ENCODE results near the gene SEC14L2.
A peak's percentile ranks its signal among the peaks of the same experiment; 100 is the strongest.
"Not testable (repeated sequence)": the region's sequence is repeated elsewhere in the genome, so short reads cannot be mapped to it uniquely, and the experiment has no call there.

SEC14L2 gene

DNA sequence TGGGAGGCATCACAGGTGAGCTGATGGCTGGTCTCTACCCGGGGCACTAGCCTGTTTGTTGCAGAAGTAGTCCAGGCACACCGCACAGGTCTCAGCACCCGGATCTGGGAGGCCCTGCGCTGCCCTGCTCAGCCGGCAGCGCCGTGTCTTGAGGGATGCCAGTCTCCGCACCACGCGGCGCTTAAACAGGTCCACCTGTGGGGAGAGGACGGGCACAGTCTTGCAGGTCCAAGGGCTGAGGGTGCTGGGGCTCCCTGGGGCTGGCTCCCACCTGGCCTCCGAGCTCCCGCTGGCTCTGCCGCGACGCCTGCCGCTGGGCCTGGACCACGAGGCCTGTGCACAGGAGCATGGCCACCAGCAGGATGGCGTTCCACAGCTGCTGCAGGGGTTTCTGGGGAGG is 16.8 kb upstream of the SEC14L2 start:
- DNase-seq, result no peak

DNA sequence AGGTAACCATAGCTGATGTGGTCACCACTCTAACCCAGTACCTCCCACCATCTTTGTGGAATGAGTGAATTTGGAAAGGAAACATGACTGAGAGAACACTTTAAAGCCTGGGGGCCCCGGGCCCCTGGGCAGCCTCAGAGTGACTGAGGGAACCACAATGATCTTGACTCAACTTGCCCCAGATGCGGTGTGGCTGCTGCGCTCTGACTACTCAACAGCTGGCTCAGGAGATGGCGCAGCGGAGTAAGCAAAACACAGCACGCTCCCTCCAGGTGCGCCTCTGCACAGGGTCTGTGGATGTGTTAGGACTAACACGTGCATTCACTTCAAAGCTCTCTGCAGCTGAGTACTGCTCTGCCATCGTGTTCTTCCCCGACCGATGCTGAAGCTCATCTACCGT is 15.6 kb upstream of the SEC14L2 start:
- DNase-seq, result no peak

DNA sequence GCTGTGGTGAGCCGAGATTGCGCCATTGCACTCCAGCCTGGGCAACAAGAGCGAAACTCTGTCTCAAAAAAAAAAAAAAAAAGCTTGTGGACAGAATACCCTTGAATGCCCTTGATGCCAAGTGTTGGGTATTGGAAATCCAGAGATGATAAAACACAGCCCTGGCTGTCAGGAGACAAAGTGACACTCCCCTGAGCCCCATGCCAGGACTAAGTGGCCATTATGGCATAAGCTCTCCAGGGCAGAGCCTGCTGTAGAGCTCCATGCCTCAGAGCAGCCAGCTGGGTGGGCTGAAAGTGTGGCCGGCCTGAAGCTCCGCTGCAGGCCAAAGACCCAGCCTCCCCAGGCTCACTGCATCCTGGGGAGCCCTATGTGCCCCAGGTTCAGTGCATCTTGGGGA is 14.5 kb upstream of the SEC14L2 start:
- DNase-seq, result no peak

DNA sequence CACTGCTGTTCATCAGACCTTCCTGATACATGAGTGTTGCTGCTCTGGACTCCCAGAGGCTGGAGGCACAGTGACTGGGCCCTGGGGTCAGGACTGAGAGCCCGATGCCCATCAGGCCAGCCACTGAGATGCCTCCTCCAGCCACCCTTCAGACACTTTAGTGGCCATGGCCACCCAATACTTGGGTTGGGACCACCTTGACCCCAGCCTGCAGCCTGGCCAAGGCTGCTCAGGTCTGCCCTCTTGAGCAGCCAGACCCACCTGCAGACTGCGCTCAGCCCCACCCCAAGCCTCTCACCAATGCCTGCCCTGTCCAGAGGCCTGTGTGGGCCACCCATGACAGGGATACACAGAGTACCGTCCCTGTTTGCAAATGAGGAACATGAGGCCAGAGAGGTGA is 13.8 kb upstream of the SEC14L2 start:
- DNase-seq, result no peak

DNA sequence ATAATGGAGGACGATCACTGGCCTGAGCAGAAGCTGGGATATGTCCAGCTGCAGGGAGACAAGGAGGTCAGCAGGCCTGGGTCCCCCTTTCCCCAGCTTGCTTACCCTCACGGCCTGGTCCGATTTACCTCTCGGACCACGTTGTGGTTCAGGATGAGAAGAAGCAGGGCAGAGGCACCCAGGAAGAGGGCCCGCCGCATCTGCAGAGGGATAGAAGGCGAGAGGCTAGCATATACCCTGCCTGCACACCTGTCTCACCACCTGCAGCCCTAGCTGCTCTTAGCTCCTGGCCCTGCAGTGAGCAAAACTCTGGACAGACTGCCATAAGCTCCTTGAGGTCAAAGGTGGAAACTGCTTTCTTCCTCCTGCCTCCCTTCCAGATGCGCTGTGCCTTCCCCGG is 10.9 kb upstream of the SEC14L2 start:
- no peak for DNase-seq

DNA sequence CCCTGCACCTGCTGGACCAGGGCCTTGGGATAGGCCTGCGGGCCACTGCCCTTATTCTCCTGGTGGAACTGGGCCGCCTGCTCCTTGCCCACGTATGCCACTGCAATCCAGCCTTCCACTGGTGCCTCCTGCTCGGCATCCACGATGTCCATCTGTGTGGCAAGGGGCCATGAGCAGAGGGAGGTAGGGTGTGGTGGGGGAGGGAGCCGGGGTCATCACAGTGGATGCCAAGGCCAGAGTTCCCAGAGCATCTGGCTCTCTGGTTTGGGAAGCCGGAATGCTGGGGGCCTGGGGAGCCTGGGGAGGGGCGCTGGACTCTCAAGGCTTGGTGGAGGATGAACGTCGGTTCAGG is 10.2 kb upstream of the SEC14L2 start:
- DNase-seq, result no peak

DNA sequence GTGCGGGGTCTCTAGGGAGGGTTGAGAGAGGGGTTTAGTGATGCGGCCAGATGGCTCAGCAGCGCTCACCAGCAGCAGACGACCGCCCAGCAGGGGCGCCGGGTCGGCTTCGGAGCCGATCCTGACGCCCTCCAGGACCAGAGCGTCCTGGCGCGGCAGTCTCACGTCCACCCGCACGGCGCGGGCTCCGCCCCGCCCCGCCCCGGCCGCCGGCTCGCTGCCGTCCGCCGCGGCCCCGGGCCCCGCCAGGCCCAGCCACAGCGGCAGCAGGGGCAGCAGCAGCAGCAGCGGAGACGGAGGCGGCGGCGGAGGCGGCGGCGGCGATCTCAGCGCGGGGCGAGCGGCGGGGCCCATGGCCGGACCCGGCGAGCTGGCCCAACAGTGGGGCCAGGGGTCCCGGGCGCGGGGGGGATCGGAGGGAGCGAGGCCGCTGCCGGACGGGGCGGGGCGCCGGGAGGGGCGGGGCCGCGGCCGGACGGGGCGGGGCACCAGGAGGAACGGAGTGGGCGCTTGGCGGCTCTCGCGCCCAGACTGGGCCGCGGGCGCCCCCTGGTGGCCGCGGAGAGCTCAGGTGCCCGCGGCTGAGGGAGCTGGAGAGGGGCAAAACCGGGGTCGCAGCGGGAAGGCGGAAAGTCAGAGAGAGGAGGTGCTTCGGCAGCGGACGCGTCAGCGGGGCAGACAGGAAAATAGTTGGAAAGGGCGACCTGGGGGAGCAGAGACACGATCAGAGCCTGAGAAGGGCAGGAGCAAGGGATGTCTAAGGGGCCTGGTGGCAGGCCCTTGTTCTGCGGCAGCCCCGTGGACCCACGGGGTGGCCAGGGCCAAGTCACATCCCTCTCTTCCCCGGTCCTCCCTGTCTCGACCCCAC is 9.6 kb upstream of the SEC14L2 start, which contains the start of gene RNF215:
Gene RNF215 (minus strand): TSS at position 452 of the 868 bp plus-strand sequence. CDS start 98 bp downstream, at position 354.
- peak; percentile 92 for DNase-seq

DNA sequence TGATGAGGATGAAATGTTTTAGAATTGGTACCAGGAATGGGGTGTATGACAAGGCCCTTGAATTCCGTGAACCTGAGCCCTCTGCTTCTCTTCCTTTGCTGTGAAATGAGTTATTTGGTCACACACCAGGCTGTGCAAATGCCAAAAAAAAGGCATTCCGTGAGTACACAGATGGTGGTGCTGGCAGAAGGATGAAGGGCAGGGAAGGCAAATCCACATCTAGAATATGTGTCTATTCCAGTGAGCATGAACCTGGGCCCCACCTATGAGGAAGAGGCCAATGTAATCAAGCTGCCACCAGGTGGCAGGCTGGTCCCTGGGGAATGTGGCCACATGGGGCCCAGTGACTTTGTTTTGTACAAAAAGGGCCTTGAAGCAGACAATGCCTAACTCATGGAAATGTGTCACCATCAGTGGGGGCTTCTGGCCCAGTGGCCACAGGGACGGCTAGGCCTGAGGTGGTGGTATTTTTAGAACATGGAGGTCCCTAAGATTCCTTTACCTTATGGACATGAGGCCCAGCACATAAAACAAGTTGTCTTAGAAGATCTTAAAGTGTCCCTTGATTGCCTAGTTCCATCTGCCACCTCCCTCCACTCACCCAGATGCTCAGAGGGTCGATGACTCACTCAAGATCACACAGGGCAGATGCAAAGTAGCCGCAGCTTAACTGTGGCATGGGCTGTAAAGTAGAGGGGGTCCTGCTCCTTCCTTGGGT is 5.7 kb upstream of the SEC14L2 start:
- peak; percentile 48 for DNase-seq

DNA sequence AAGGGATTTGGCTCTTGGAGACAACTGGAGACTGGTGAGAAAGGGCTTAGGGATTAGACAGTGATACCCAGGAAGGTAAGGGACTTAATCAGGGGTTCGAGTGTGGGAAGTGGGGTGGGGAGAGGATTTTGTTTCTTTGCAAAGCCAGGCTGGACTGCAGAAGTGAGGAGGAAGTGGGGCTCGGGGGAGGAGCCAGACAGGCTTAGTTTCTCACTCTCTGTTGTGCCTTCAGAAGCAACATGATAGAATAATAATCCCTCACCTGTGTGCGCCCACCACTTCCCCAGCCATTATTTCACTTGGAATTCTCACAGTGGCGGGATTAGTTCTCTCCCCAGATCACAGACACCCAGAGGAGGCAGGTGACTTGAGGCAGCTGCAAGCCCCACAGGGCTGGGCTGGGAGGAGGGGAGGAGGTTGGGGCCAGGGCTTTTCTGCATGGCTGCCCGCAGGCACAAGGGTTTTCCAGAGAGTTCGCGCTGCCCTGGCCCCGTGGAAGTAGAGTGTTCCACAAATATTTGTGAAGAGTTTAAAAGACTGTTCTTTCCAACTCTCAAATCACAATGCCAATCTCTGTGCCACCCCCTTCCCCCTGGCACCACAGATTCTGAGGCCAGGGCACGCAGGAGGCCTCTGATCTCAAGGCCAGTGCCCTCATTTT is 4.0 kb upstream of the SEC14L2 start:
- peak; percentile 44 for DNase-seq

DNA sequence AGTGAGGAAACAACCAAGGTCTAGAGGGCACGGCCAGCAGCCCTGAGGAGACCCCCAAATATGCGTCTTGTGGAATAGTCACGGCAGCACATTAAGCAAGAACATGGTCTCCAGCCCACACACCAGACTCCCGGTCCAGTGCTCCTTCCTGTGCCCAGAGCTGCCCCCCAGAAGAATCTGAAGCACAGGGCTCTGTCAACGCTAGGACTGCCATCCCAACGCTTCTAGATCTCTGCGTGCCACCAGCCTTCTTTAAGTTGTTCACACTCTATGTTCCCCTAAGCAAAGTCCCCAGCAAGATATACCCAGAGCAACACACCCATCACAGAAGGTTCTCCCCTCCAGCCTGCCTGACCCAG is 3.5 kb upstream of the SEC14L2 start:
- DNase-seq, result no peak

DNA sequence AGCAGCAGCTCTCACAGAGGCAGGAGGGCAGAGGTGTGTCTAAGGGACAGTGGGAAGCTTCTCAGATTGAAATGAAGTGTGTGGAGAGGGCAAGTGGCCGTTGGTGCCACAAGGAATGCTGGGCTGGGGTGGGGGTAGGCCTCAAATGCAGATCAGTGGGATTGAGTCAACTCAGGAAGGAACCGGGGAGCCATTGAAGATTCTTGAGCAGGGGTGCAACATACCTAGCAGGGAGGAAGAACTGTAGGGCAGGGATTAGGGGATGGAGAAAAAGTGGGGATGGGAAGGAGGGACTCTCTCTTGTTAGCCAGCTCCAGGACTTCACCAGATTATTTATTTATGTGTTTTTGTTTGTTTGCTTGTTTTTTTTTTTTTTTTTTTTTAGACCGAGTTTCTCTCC is 2.9 kb upstream of the SEC14L2 start:
- DNase-seq, result no peak

DNA sequence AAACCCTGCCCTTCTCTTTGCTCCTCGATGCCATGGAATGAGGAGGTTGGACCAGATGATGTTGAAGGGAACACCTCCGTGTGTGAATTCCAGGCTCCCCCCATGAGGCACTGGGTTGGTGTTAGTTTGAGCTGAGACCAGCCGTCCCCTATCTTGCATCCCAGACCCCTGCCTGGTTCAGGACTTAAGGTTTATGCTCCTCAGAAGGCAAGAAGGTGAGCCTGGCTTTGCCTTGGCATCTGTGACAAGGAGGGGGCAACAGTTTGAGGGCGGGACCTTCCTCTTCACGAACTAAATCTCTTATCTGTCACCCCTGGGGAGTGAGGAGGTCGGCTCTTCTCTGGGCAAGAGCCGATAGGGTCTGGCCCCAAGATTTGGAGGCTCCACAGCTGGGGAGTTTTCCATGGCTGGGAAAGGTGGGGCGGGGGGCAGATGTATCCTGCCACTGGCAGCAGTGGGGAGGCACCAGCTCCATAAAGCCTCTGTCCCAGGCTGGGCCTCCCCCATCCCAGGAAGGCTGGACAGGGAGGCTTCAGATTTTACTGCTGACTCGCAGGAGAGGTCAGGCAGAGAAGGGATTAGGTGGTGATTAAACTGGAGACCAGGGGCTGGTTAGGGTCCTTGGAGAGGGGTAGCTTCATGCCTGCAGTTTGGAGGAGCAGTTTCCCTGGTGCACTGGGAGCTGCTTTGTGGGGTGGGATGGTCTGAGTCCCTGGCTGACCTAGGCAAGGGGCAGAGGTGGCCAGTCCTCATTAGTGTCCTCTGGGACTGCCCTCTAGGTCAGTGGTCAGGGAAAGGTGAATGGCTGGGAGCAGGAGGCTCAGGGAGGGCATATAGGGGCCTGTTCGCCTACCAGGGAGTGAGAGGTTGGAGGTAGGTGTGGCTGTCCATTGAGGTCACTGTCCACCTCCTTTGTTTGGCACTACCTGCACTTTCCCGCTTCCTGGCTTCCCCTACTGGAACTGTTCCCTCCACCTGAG is 1.1 kb downstream of the SEC14L2 start:
- peak; percentile 55 for DNase-seq

DNA sequence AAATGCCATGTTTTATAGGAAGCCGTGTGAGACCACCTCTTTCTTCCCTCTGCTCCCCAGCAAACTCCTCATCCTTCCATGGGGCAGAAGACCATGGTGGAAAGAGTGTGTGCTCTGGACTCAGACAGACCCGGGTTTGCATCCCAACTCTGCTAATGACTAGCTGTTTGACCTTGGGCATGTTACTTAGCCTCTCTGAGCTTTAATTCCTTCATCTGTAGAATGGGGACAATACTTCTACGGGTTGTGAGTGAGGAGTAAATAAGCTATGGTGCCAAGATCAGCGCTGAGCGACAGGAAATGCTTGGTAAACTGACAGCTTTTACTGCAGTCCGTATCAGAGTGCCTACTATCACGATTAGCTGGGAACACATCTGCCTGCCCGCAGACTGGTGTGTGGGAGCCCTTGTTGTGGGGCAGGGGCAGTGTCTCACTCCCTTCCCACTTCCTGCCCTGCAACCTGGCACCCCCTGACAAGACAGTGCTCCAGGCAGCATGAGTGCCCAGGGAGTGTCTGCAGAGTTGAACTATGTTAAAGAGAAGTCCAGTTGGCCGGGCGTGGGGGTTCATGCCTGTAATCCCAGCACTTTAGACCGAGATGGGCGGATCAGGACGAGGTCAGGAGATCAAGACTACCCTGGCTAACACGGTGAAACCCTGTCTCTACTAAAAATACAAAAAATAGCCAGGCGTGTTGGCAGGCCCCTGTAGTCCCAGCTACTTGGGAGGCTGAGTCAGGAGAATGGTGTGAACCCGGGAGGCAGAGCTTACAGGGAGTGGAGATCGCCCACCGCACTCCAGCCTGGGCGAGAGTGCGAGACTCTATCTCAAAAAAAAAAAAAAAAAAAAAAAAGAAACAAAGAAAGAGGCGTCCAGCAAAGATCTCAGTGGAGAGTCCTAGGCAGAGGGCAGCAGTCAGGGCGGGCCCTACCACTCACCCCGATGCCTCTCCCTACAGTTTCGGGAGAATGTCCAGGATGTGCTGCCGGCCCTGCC is 2.2 kb downstream of the SEC14L2 start:
- DNase-seq, result no peak

DNA sequence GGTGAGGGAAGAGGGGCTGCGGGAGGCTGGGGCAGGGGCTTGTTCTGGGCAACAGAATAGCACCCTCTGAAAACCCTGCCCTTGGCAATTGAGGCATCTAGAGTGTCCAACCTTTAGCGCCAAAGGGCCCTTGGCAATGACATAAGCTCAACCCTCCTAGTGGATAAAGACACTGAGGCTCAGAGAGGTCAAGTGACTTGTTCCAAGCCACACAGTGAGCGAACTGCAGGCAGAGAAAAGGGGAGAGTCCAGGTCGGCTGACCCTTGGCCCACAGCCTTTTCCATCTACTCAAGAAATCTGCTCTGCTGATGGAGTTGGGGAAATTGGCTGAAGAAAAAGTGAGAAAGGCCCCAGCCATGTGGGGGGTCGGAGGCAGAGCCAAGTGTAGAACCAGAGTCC is 2.9 kb downstream of the SEC14L2 start:
- no peak for DNase-seq

DNA sequence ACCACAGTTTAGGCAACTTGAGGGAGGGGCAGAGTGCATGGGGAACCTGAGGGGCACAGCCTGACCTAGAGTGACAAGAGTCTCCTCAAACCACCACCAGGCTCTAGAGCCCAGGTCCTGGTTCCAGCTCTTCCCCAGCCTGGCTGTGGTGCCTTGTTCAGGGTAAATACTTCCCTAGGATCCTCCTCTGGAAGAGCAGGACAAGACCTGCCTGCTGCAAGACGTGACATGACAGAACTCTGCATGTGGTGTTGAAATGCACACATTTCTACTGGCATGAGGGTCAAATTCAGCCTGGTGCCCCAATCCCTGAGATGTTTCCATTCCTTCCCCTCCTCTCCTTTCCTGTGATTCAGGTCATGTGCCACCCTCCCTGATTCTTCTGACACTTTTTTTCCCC is 3.3 kb downstream of the SEC14L2 start:
- DNase-seq, result no peak

DNA sequence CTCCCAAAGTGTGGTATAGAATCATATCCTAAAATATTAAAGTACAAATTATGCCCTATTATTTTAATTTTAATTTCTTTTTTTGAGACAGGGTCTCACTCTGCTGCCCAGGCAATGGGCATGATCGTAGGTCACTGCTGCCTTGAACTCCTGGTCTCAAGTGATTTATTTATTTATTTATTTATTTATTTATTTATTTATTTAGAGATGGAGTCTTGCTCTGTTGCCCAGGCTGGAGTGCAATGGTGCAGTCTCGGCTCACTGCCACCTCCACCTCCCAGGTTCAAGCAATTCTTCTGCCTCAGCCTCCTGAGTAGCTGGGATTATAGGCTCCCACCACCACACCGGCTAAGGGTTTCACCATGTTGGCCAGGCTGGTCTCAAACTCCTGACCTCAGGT is 4.2 kb downstream of the SEC14L2 start:
- DNase-seq, result not testable (repeated sequence)

DNA sequence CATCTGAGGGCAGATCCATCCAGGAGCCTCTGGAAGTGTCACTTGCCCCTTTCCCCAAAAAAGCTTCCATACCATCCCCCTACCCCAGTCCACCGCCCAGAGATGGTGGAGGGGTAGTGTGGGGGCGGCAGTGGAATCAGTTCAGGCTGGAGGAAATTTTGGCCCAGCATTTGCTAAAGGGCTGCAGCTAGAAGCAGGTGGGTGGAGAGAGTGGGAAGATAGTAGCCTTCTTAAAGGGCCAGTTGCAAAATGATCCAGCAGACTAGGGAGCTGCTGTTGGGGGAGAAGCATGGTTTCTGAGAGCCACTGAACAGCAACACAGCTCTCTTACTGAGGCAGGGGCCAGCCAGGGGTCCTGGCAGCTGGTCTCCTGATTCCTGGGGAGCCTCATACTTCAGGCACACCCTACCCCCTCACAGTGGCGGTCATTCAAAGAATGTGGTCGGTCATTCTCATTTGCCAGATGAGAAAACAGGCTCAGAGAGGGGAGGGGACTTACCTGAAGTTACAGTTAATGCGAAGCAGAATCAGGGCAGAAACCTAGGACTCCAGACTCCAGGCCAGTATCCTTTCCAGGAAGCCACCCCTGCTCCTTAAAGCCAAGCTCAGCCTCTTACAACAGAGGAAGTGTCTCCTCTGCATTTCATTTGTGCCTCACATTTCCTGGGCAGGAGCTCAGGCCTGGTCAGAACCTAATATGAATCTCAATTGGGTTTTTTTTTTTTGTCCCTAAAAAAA is 5.4 kb downstream of the SEC14L2 start:
- no peak for DNase-seq

DNA sequence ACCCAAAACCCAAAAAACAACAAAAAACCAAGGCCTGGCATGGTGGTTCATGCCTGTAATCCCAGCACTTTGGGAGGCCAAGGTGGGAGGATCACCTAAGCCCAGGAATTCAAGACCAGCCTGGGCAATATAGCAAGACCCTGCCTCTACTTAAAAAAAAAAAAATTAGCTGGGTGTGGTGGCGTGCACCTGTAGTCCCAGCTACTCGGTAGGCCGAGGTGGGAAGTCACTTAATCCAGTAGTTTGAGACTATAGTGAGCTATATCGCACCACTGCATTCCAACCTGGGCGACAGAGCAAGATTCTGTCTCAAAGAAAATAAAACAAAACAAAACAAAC is 5.9 kb downstream of the SEC14L2 start:
- DNase-seq, result not testable (repeated sequence)

DNA sequence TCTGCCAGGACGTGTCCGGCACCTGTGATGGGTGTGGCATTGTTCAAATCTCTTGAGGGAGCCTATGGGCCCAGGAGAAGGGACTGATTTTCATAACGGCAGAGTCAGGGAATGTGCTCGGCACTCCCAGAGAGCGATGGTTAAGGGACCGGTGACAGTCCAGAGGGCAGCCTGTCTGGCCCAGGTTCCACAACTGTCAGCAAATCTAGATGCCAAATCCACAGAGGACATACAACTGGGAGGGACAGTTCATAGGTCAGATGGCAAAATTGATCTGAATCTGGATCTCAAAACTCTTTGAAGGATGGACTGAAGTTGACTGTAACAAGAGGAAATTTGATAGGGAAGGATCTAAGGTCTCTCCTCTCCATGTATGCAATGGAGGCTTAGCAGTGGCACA is 7.5 kb downstream of the SEC14L2 start:
- no peak for DNase-seq

DNA sequence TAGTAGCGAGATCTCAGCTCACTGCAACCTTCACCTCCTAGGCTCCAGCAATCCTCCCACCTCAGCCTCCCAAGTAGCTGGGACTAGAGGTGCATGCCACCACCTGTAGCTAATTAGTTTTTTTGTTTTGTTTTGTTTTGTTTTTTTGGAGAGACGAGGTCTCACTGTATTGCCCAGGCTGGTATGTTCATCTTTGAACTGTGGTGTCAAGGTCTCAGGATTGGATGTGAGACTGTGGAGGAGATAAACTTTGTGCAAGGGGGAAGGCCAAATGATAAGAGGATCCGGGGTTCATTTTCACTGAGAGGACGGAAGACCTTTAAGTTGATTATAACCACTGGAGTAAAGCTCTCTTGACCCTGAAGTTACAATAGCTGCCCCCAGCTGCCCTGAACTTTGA is 8.9 kb downstream of the SEC14L2 start:
- no peak for DNase-seq

DNA sequence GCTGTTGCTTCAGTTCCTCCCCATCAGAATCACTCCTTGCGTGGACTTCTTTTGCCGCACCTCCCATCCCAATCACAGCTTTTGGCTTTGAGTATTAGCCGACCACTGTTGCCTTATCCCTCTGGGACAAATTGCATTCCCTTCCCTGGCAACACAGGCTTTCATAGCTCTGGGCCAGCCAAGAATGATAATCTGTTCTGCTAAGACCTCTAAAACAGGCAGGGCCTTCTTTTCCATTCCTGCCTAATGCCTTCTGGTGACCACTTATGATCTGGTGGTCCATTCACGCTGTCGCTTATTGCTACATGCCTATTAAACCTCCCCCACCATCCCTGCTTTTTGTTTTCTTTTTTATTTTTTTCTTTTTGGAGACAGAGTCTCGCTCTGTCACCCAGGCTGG is 9.6 kb downstream of the SEC14L2 start:
- DNase-seq, result no peak
